Body of pancreas (tissue), 4 donors: ENCODE measurements around the gene CNOT6.

Source experiments
- CTCF ChIP-seq, 7 experiments: fragments of 450-650 bp in 4 of 7; fragments of 200-600 bp in 3 of 7; sonication (generic) in 3 of 7; IDR thresholded peaks; one replicate each; pipeline ENCODE4 v1.5.1; 2016 to 2019; ENCODE audit warnings: antibody characterized with exemption in 7 of 7
- POLR2A ChIP-seq, 3 donors: fragments of 450-650 bp; IDR thresholded peaks; one replicate each; pipeline ENCODE4 v1.6.1; 2016; ENCODE audit warnings: antibody characterized with exemption in 3 of 3, mild to moderate bottlenecking in 2 of 3

DNA sequence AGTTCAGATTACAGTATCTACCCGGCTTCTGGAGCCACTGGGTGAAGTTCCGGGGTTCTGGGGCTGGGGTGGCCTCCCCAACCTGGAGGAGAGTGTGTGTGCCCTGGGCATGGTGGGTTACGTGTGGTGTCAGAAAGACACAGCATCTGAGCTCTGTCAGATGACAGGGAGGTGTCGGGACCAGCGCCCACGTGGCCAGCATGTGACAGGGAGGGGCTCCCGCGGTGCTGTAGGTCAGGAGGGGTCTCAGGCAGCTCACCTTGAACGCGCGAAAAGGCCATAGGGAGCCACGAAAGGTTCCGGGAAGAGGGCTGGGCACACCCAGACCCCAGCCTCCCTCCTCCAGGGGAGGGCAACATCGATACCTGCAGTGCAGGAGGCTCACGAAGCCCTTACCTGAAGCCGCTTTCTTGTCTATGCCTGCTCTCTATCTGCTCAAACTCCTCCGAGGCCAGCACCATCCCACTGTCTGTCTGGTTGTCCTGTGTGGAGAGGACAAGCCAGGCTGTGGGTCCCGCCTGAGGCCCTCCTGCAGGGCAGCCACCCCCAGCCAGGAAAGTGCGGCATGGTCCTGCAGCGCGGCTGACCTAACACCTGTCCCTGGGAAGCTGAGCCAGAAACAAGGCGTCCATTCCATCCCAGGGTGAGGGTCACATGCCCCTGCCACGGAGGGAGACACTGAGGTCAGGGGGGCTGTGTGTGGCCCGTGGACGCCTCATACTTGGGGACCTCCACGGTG, 114.6 kb downstream of the CNOT6 start:
- no peak for TF ChIP-seq CTCF (IDR thresholded peaks at IDR 0.05)
- TF ChIP-seq POLR2A (IDR thresholded peaks at IDR 0.05), result no peak
